ENCODE measurements around the gene SYPL2.
A peak's percentile ranks its signal among the peaks of the same experiment; 100 is the strongest.

Gene SYPL2

DNA sequence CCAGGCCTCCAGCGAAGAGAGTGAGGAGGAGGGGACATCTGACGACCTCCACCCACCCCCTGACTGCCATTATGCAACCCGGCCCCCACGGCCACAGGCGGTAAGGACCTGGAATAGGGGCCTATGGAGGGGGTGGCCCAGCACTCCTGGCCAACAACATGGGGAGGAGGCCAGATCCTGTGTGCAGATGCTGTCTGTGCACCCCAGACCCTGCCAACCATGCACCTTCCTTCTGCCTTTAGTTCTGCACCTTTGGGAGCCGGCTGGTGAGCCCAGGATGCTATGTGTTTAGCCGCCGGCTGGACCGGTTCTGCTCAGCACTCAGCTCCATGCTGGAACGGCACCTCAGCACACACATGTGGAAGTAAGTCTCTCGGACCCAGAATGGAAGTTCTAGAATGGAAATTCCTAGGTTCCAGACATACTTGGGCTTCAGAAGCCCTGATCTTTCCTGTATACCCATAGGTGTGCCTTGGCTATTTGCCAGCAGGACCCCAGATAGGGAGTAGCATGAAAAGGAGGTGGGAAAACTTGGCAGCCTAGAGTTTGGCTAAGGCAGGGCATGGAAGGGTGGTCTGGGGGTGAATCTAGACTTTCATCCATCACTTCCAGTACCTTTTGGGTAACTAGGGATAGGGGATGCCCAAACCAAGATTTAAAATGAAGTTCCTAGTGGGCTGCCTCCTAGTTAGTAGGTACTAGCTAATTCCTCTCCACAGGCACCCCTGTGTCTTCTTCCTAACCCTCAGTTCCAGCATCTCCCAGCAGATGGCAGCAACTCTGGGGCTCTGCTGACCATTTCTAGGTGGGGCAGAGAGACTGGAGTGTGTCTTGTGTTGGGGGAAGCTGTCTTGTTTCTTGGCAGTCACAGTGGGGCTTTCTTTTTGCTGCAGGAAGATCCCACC lies 23.9 kb downstream of the SYPL2 start:
- peak; percentile 72 for TF ChIP-seq CTCF (IDR thresholded peaks at IDR 0.05)

DNA sequence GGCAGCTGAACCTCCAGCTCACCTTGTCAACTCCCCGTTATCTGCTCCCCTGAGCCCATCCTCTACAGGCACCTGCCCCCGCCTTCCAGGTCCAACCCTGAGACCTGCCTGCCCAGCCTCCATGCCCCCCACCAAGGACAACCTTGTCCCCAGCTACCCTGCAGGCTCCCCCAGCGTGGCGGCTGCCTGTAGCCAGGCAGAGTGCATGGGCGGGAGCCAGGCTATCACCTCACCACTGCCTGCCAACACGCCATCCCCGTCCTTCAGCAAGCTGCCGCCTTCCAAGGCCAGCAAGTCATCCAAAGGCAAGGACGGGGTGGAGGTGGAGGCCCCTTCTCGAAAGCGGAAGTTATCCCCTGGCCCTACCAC lies 24.6 kb downstream of the SYPL2 start:
- TF ChIP-seq CTCF (IDR thresholded peaks at IDR 0.05), result peak; percentile 13; the same call in 1 of the 2 replicates

DNA sequence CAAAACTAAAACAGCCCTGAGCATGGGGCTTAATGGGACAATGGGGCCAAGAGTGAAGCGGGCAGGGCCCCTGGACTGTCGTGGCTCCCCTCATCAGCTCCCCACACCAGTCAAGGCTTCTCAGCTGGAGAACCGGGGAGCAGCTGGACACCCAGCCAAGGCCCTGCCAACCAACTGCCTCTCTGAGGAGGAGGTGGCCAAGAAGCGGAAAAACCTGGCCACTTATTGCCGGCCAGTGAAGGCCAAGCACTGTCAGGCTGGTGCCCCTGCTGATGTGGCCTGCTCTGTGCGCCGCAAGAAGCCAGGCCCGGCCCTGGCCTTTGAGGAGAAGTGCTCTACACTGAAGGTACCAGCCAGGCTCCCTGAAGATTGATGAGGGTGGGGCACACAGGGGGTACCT lies 25.0 kb downstream of the SYPL2 start:
- TF ChIP-seq CTCF (IDR thresholded peaks at IDR 0.05), result no peak

GRCh38 chr1:109492779-109493178 lies 26.4 kb downstream of the SYPL2 start:
- TF ChIP-seq CTCF (IDR thresholded peaks at IDR 0.05), result no peak

GRCh38 chr1:109493227-109493626 lies 26.9 kb downstream of the SYPL2 start:
- TF ChIP-seq CTCF (IDR thresholded peaks at IDR 0.05), result no peak

GRCh38 chr1:109493805-109494539 lies 27.6 kb downstream of the SYPL2 start, which contains the start of gene CYB561D1:
Gene CYB561D1, plus strand, starts transcription at chr1:109494094. Its CDS starts 46 bp downstream, at chr1:109494140.
- TF ChIP-seq CTCF (IDR thresholded peaks at IDR 0.05), result peak; percentile 96

- no peak for TF ChIP-seq CTCF (IDR thresholded peaks at IDR 0.05)
Observed at GRCh38 chr1:109495738-109496137, 29.4 kb downstream of the SYPL2 start.

Measured in LNCAP (cell line).